ENCODE measurements around the gene SMYD3.

- TF ChIP-seq CTCF (IDR thresholded peaks at IDR 0.05) (no peak), EZH2 (IDR thresholded peaks at IDR 0.05; ENCODE audit: borderline replicate concordance, insufficient read depth, low read depth, low read length, poor library complexity, severe bottlenecking) (no peak)
Measured at GRCh38 chr1:245995474-245995873, 511.6 kb downstream of the SMYD3 start.
